ENCODE measurements around the gene ENTPD1.

The ENTPD1 gene

GRCh38 chr10:95833042-95833610, 77.2 kb downstream of the ENTPD1 start:
- no peak for DNase-seq

GRCh38 chr10:95834406-95834805, 78.4 kb downstream of the ENTPD1 start:
- no peak for DNase-seq

DNA sequence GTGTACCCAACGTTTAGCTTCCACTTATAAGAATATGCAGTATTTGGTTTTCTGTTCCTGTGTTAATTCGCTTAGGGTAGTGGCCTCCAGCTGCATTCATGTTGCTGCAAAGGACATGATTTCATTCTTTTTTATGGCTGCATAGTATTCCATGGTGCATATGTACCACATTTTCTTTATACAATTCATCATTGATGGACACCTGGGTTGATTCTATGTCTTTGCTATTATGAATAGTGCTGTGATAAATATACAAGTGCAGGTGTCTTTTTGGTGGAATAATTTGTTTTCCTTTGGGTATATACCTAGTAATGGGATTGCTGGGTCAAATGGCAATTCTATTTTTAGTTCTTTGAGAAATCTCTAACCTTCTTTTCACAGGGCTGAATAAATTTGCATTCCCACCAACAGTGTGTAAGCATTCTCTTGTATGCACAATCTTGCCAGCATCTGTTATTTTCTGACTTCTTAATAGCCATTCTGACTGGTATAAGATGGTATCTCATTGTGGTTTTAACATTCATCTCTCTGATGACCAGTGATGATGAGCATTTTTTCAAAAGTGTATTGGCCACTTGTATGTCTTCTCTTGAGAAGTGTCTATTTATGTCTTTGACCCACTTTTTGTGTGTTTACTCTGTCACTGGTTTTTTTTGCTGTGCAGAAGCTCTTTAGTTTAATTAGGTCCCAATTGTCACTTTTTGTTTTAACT, 79.3 kb downstream of the ENTPD1 start:
- DNase-seq = peak; percentile 52

GRCh38 chr10:95835911-95836310, 79.9 kb downstream of the ENTPD1 start:
- DNase-seq = no peak

DNA sequence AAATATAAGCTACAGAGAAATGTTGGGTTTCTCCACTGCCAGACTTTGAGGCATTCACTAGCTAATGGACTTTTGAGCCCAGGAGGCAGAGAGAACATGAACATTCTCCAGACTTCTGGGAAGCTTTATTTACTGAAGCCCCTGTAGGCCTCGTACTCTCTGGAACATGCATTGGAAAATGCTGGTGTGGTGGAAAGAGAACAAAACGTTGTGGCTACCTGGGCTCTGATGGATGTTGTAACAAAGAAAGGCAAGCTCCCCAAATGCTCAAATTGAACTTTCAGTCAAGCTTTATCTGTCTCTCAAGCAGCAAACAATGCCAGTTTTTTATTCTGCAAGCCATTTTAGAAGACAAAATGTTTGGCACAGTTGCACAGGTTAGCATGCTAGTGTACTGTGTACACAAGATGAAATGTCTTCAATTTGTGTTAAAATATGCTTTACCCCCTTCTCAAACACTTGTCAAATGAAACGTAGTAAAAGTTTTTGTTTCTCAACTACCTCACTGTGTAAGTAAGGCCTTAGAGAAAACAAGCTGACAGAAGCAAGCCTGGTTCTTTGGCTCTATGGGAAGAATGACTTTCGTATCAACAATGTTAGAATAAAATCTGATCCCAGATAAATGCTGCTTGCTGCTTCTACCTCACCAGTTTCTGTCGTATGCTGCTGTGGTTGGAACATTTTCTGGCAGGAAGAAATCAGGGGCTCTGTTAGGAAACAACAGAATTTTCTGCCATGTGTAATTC, 80.8 kb downstream of the ENTPD1 start:
- DNase-seq = no peak

DNA sequence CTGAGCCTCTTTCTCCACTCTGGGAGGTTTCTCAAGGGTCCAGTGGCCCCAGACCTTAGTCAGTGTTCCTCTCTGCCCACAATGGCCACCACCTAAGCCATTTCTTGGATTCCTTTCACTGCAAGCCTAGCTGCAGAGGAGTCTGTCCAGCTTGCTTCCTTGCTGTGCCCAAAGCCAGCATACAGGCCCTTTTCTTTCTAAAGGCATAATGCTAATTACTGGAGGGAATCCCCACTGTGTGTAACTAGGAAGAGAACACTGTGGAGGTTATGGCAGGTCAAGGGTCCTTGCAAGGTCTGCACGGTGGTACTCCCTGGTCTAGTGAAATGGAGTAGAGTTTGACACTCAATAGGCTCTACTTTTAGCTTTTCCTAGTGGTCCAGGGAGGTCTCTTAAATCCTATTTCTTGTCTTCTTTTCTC, 81.4 kb downstream of the ENTPD1 start:
- no peak for DNase-seq

GRCh38 chr10:95837783-95838182, 81.8 kb downstream of the ENTPD1 start:
- no peak for DNase-seq

- DNase-seq = peak; percentile 35
Observed at GRCh38 chr10:95840121-95840520, 84.2 kb downstream of the ENTPD1 start.

- peak; percentile 30 for DNase-seq
Observed at GRCh38 chr10:95840681-95841080, 84.7 kb downstream of the ENTPD1 start.

DNA sequence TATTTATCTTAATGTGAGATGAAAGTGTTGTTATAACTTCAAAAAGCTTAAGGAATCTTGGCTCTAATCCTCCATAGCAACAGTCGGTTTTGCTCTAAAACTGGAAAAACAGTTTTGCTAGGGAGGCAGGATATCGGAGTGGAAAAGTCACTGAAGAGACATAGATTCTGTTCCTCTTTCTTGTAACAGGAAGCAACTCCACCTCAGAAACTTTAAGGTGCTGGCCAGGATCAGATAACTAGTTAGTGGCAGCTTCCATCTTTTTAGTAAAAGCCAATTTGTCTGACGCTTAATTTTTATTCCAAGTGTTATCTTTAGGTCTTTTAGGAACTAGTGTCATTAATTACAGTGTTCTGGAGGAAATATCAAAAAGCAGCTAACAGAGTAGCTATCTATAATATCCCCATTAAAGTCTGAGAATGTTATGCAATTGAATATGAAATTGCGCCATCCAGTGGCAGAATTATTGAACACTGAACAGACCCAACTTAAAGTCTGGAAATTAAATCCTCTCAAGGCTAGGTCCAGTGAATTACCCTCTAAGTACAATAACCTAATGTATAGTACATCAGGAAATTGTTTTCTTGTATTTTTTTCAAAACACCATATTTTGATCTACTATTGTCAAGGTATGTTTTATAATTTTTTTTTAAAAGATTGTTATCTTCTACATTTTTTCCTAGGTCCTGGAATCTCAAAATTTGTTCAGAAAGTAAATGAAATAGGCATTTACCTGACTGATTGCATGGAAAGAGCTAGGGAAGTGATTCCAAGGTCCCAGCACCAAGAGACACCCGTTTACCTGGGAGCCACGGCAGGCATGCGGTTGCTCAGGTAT, 85.9 kb downstream of the ENTPD1 start:
- peak; percentile 73 for DNase-seq

DNA sequence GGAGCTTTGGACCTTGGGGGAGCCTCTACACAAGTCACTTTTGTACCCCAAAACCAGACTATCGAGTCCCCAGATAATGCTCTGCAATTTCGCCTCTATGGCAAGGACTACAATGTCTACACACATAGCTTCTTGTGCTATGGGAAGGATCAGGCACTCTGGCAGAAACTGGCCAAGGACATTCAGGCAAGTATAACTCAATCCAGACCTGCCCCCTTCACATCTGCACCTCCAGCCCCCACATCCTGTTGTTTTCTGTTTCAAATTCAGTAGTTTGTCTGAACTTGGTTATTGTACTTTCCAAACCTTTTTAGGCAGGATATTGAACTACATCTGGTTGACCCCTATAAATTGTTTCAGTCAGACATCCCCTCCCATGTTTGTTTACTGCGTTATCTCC, 89.4 kb downstream of the ENTPD1 start:
- DNase-seq = no peak

DNA sequence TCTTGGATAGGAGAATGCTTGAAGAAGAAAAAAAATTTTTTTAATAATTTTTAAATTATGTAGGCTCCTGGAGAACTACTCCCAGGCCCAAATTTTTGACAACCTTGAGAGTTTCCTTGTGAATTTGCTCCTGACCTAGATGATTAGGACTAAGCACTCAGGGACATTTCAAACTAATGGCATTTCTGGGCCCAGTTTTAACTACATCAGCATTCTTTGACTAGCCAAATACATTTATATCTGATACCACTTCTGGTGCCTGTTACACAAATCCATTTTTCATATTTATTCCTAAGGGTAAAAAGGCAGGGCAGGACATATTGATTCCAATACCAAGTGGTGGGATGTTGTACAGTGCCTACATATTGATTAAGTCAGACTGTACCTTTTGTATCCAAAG, 91.0 kb downstream of the ENTPD1 start:
- DNase-seq = no peak

- DNase-seq = no peak
Observed at GRCh38 chr10:95848841-95849240, 92.9 kb downstream of the ENTPD1 start.

DNA sequence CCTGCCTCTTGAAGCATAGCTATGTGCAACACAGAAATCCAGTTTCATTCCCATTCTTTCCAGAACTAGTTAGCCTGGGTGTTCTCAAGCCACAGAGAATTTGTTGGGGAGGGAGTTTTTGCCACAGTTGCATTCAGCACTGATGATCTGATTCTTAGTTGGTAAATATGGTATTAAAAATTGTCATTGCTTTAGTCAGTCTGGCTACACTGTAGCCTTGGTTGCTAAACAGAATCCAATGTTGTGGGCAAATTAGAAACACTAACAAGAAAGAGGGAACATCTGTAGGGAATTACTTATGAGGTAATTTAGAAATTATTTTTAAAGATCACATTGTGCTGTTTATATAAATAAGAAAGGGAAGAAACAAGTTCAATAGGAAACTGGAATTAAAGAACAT, 94.8 kb downstream of the ENTPD1 start:
- DNase-seq = no peak

GRCh38 chr10:95860166-95860940, 104.4 kb downstream of the ENTPD1 start:
- DNase-seq = no peak

GRCh38 chr10:95861386-95861785, 105.4 kb downstream of the ENTPD1 start:
- DNase-seq = no peak

DNA sequence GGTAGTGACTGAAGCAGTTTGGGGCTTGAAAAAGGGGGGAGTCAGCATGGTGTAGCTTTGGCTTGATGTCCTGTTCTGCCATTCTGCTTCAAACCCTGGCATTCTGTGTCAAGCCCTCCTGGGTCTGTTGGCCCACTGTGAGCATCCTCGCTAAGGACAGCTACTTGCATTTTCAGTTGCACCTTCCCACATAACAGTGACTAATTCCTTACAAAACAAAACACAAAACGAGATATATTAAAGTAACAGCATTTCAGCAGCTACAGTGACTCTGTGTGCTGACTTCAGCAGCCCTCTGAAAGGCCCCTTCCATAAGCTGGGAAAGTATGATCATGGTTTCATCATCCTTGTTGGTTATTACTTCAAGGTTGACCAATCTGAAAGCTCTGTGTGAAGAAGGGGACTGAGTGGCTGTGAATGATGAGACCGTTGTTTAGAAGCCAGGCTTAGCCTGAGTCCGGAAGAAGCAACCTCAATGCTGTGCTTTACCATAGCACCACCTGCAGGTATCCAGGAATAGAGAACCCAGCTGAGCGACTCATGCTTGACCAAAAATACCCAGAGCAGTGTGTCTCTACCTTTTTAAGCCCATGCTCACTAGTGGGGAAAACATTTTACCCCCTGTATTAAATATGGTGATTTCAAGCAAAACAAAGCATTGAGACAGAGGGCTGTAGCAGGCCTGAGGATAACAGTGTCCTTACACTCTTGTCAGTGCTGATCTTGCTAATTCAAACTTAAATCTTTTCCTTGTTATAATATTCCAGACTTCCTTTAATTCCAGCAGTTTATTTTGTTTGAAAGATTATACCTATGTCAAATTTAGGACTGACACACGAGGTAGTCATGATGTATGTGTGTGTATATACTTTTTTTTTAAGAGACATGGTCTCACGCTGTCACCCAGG, 109.2 kb downstream of the ENTPD1 start:
- DNase-seq = peak; percentile 81

GRCh38 chr10:95865814-95866466, 110.0 kb downstream of the ENTPD1 start:
- no peak for DNase-seq

DNA sequence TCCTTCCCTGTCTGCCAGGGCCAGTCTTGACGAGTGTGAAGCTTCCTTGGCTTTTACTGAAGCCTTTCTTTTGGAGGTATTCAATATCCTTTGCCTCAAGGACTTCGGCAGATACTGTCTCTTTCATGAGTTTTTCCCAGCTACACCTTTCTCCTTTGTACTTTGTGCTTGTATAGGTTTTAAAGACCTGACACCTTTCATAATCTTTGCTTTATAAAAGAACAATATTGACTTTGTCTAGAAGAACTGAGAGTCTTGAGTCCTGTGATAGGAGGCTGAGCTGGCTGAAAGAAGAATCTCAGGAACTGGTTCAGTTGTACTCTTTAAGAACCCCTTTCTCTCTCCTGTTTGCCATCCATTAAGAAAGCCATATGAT, 110.5 kb downstream of the ENTPD1 start:
- no peak for DNase-seq

GRCh38 chr10:95867866-95868265, 111.9 kb downstream of the ENTPD1 start:
- no peak for DNase-seq
